ENCODE results near the gene ATP6V0B. TPM values are rescaled to one million over a fixed set of nuclear protein-coding genes. Genes with fewer than 3 reads are reported as not detected.

ATP6V0B gene
- total and polyA plus RNA-seq, 8 donors, result 56.5 to 239 (median 66.1) TPM

GRCh38 chr1:43949678-43950077 is 25.1 kb upstream of the ATP6V0B start:
- DNase-seq (no peak), ATAC-seq (no peak)
- no peak overlapping the region for H3K27ac ChIP-seq
- intact Hi-C loops (cut with DNase I), result no loop called here
- H3K36me3 ChIP-seq, result peaks cover 0 to 16% of the 10 kb centered on the region in 2 donors
- H3K27me3 ChIP-seq, result no peaks in the 10 kb centered on the region
- TF ChIP-seq CTCF (IDR thresholded peaks at IDR 0.05), result no peak
- peaks cover 12 to 36% of the 10 kb centered on the region in 2 donors for H3K4me1 ChIP-seq
- no peak overlapping the region for H3K4me3 ChIP-seq
- no peaks in the 10 kb centered on the region for H3K9me3 ChIP-seq

- ATAC-seq, result no peak
- TF ChIP-seq CTCF (IDR thresholded peaks at IDR 0.05), result no peak
These were observed 23.5 kb upstream of the ATP6V0B start for GRCh38 chr1:43951021-43951985.

GRCh38 chr1:43952731-43953346 is 21.9 kb upstream of the ATP6V0B start:
- intact Hi-C loops (cut with DNase I), result no loop called here
- H3K4me3 ChIP-seq, result no peak overlapping the region
- no peaks in the 10 kb centered on the region for H3K27me3 ChIP-seq
- no peak for ATAC-seq
- H3K4me1 ChIP-seq, result peaks cover 7 to 16% of the 10 kb centered on the region in 2 donors
- no peaks in the 10 kb centered on the region for H3K9me3 ChIP-seq
- no peak for DNase-seq
- no peak overlapping the region for H3K27ac ChIP-seq
- peaks cover 0 to 34% of the 10 kb centered on the region in 2 donors for H3K36me3 ChIP-seq
- TF ChIP-seq CTCF (IDR thresholded peaks at IDR 0.05), result no peak

More at GRCh38 chr1:43951021-43951985, 23.5 kb upstream of the ATP6V0B start:
- no peak for DNase-seq
- Histone ChIP-seq H3K27me3 (no peaks in the 10 kb centered on the region), H3K4me1 (peaks cover 12 to 23% of the 10 kb centered on the region in 2 donors), H3K36me3 (peaks cover 0 to 19% of the 10 kb centered on the region in 2 donors), H3K9me3 (no peaks in the 10 kb centered on the region), H3K27ac (no peak overlapping the region), H3K4me3 (no peak overlapping the region)
- intact Hi-C loops (cut with DNase I), result no loop called here

GRCh38 chr1:43953361-43953760 is 21.4 kb upstream of the ATP6V0B start:
- TF ChIP-seq CTCF (IDR thresholded peaks at IDR 0.05), result no peak
- DNase-seq (no peak), ATAC-seq (no peak)
- H3K9me3 ChIP-seq, result no peaks in the 10 kb centered on the region
- H3K4me3 ChIP-seq, result no peak overlapping the region
- H3K4me1 ChIP-seq, result peaks cover 1 to 10% of the 10 kb centered on the region in 2 donors
- no peaks in the 10 kb centered on the region for H3K27me3 ChIP-seq
- H3K36me3 ChIP-seq, result peaks cover 0 to 39% of the 10 kb centered on the region in 2 donors
- intact Hi-C loops (cut with DNase I), result no loop called here
- H3K27ac ChIP-seq, result no peak overlapping the region

GRCh38 chr1:43954036-43954435 is 20.7 kb upstream of the ATP6V0B start:
- ATAC-seq, result no peak
- intact Hi-C loops (cut with DNase I), result no loop called here

More at GRCh38 chr1:43954036-43954435, 20.7 kb upstream of the ATP6V0B start:
- H3K27me3 ChIP-seq, result no peaks in the 10 kb centered on the region
- no peak for DNase-seq
- no peak overlapping the region for H3K27ac ChIP-seq
- no peak overlapping the region for H3K4me3 ChIP-seq
- H3K4me1 ChIP-seq, result peaks cover 0 to 4% of the 10 kb centered on the region in 2 donors
- no peak for TF ChIP-seq CTCF (IDR thresholded peaks at IDR 0.05)
- H3K9me3 ChIP-seq, result no peaks in the 10 kb centered on the region
- H3K36me3 ChIP-seq, result peaks cover 0 to 46% of the 10 kb centered on the region in 2 donors
